Cardiac muscle cell (in vitro differentiated cells and primary cell): ENCODE measurements around the gene ARF4. TPM values are rescaled to one million over a fixed set of nuclear protein-coding genes. Genes with fewer than 3 reads are reported as not detected.
A peak's percentile ranks its signal among the peaks of the same experiment; 100 is the strongest.

Source experiments
- DNase-seq, 2 donors: peaks; one replicate each; pipeline versions ENCODE4 v3.0.0 to v3.0.0-alpha.2; 2010 to 2017; ENCODE audit warnings: low read depth in 1 of 2, low spot score in 1 of 2
- H3K27ac ChIP-seq: fragments of 200-600 bp; sonication (generic); 2 replicates; pipeline ENCODE4 v1.5.1; 2016
- H3K27me3 ChIP-seq: fragments of 200-600 bp; sonication (generic); 2 replicates; pipeline ENCODE4 v1.6.0; 2016; ENCODE audit warnings: control low read depth
- H3K36me3 ChIP-seq: fragments of 200-600 bp; sonication (generic); 2 replicates; pipeline ENCODE4 v1.5.1; 2016; ENCODE audit warnings: control low read depth
- H3K4me1 ChIP-seq: fragments of 200-600 bp; sonication (generic); 2 replicates; pipeline ENCODE4 v1.8.1; 2017; ENCODE audit warnings: low read depth, mild to moderate bottlenecking, mixed run types
- H3K4me3 ChIP-seq: fragments of 200-600 bp; sonication (generic); 2 replicates; pipeline ENCODE4 v1.5.1; 2016; ENCODE audit warnings: mild to moderate bottlenecking
- H3K9me3 ChIP-seq: fragments of 200-600 bp; sonication (generic); 2 replicates; pipeline ENCODE4 v1.5.1; 2017; ENCODE audit warnings: low read depth, mild to moderate bottlenecking, control low read depth
- CTCF ChIP-seq: IDR thresholded peaks from 2 replicates; pipeline ENCODE4 v1.5.1; 2012; ENCODE audit warnings: low read depth, mild to moderate bottlenecking, low read length
- polyA plus RNA-seq: library from polyadenylated mRNA; unstranded; fragments of >200 nt; fragmentation: Nextera tagmentation; extraction: Ambion mirVana; gene quantifications from 2 replicates; pipeline ENCODE4 v1.2.1, GENCODE V29; 2016
- total RNA-seq: library from RNA; depleted of rRNA; stranded (reverse); fragments of >200 nt; gene quantifications from 2 replicates; pipeline ENCODE4 v1.2.3, GENCODE V29; 2016

The ARF4 gene
- total and polyA plus RNA-seq, 2 experiments from 2014 or later = 70.7 to 248 TPM

GRCh38 chr3:57555306-57555705 is 41.8 kb downstream of the ARF4 start:
- H3K27ac ChIP-seq = no peak overlapping the region
- no peak for TF ChIP-seq CTCF

GRCh38 chr3:57546616-57547015 is 50.5 kb downstream of the ARF4 start:
- no peak for DNase-seq
- Histone ChIP-seq H3K36me3 (no peaks in the 10 kb centered on the region), H3K9me3 (no peaks in the 10 kb centered on the region), H3K27me3 (no peaks in the 10 kb centered on the region), H3K27ac (no peak overlapping the region), H3K4me3 (no peak overlapping the region), H3K4me1 (peaks cover 6% of the 10 kb centered on the region)
- TF ChIP-seq CTCF = no peak

More at GRCh38 chr3:57555306-57555705, 41.8 kb downstream of the ARF4 start:
- peak overlapping the region; percentile 59 for H3K4me3 ChIP-seq
- H3K9me3 ChIP-seq = no peaks in the 10 kb centered on the region
- H3K27me3 ChIP-seq = peaks cover 11% of the 10 kb centered on the region
- DNase-seq = no peak
- H3K4me1 ChIP-seq = no peaks in the 10 kb centered on the region
- H3K36me3 ChIP-seq = no peaks in the 10 kb centered on the region

- DNase-seq = peak in 1 of 2 donors; percentile 67
Observed at GRCh38 chr3:57545636-57546268, 51.4 kb downstream of the ARF4 start.

GRCh38 chr3:57544181-57545125 is 52.7 kb downstream of the ARF4 start, which contains the start of gene DNAH12:
Gene DNAH12 (minus strand): TSS chr3:57544344. CDS start chr3:57542870, 1,474 bp downstream.
- TF ChIP-seq CTCF = no peak
- peak; percentile 55 to 83 for DNase-seq
- no peak within 1 kb of the TSS for H3K27ac ChIP-seq

More at GRCh38 chr3:57545636-57546268, 51.4 kb downstream of the ARF4 start:
- TF ChIP-seq CTCF = no peak
- H3K36me3 ChIP-seq = no peaks in the 10 kb centered on the region
- no peaks in the 10 kb centered on the region for H3K9me3 ChIP-seq
- peaks cover 6% of the 10 kb centered on the region for H3K4me1 ChIP-seq
- no peaks in the 10 kb centered on the region for H3K27me3 ChIP-seq
- no peak overlapping the region for H3K4me3 ChIP-seq
- no peak overlapping the region for H3K27ac ChIP-seq

GRCh38 chr3:57538465-57538864 is 58.7 kb downstream of the ARF4 start:
- no peak for TF ChIP-seq CTCF
- no peak for DNase-seq
- Histone ChIP-seq H3K27ac (no peak overlapping the region), H3K36me3 (no peaks in the 10 kb centered on the region), H3K4me3 (no peak overlapping the region), H3K9me3 (no peaks in the 10 kb centered on the region), H3K27me3 (no peaks in the 10 kb centered on the region), H3K4me1 (no peaks in the 10 kb centered on the region)

More at GRCh38 chr3:57544181-57545125, 52.7 kb downstream of the ARF4 start, which contains the start of gene DNAH12:
- Histone ChIP-seq H3K9me3 (no peaks in the 10 kb centered on the region), H3K36me3 (no peaks in the 10 kb centered on the region), H3K4me1 (peaks cover 6% of the 10 kb centered on the region), H3K27me3 (no peaks in the 10 kb centered on the region), H3K4me3 (peak within 1 kb of the TSS; percentile 8)
